ENCODE data around the gene AP1M1.

AP1M1 gene

GRCh38 chr19:16222806-16223205 is 25.1 kb downstream of the AP1M1 start:
- no peak for DNase-seq (ENCODE audit: low spot score)
- in situ Hi-C loops (cut with MboI; ENCODE audit: low pct_unique_long_range_greater_than_20kb, low sequenced_read_pairs, unreplicated experiment): no loop called here
- TF ChIP-seq CTCF (IDR thresholded peaks at IDR 0.05; ENCODE audit: extremely low read depth, insufficient read depth, missing control alignments): no peak

DNA sequence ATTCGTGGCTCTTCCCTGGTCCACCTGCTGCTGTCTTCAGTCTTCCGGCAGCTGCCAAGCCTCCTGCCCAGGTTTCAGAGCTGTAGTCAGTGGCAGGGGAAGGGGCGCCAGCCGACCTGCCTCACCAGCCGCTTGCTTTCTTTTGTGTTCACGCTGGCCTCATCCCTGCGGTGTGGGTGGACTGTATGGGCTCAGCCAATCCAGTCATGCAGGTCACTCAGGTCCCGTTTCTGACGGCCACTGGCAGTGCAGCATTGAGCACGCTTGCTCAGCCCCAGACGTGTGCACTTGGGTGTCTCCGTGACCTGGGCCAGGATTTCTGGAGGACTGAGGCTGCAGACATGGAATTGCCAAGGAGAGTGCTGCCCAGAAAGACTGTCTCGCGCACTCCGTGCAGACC is 26.0 kb downstream of the AP1M1 start:
- DNase-seq (ENCODE audit: low spot score): no peak
- no peak for TF ChIP-seq CTCF (IDR thresholded peaks at IDR 0.05; ENCODE audit: extremely low read depth, insufficient read depth, missing control alignments)
- in situ Hi-C loops (cut with MboI; ENCODE audit: low pct_unique_long_range_greater_than_20kb, low sequenced_read_pairs, unreplicated experiment): no loop called here

DNA sequence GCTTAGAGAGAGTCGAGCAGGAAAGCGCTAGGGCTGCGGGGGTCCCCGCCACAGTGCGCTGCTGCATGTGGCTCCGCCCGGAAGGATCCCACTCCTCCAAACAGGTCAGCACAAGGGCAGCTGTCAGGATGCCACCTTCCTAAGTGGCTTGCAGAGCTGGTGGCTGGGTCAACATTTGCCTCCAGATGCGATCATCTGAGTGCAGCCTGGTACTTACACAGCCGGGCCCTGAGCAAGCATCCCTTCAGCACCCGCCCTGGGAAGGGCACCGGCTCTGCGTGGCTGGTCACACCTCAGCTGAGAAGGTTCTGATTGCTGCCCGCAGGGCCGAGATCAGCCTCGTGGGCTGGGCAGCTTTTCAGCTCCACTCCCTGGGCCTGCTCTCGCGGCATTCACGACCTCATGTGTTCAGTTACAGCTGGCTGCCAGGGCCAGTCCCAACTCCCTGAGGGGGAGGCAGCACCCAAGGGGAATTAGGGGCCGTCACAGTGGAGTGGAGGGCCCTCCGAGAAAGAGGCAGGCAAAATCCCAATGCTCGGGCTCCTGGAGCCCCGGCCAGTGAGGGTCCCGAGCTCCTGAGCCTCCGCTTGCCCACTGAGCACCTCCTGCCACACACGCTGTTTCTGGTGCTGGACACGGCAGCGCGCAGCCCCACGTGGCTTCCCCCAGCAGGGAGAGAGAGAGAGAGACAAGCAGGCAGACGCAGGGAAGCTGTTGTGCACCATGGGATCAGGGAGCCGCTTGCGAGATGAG is 26.8 kb downstream of the AP1M1 start:
- in situ Hi-C loops (cut with MboI; ENCODE audit: low pct_unique_long_range_greater_than_20kb, low sequenced_read_pairs, unreplicated experiment): no loop called here
- DNase-seq (ENCODE audit: low spot score): no peak
- TF ChIP-seq CTCF (IDR thresholded peaks at IDR 0.05; ENCODE audit: extremely low read depth, insufficient read depth, missing control alignments): no peak

- no peak for TF ChIP-seq CTCF (IDR thresholded peaks at IDR 0.05; ENCODE audit: extremely low read depth, insufficient read depth, missing control alignments)
- in situ Hi-C loops (cut with MboI; ENCODE audit: low pct_unique_long_range_greater_than_20kb, low sequenced_read_pairs, unreplicated experiment): no loop called here
These were observed 27.8 kb downstream of the AP1M1 start for GRCh38 chr19:16225279-16226183.

GRCh38 chr19:16226184-16226591 is 28.5 kb downstream of the AP1M1 start:
- in situ Hi-C loops (cut with MboI; ENCODE audit: low pct_unique_long_range_greater_than_20kb, low sequenced_read_pairs, unreplicated experiment): no loop called here
- no peak for DNase-seq (ENCODE audit: low spot score)
- TF ChIP-seq CTCF (IDR thresholded peaks at IDR 0.05; ENCODE audit: extremely low read depth, insufficient read depth, missing control alignments): no peak

More at GRCh38 chr19:16225279-16226183, 27.8 kb downstream of the AP1M1 start:
- DNase-seq (ENCODE audit: low spot score): no peak

DNA sequence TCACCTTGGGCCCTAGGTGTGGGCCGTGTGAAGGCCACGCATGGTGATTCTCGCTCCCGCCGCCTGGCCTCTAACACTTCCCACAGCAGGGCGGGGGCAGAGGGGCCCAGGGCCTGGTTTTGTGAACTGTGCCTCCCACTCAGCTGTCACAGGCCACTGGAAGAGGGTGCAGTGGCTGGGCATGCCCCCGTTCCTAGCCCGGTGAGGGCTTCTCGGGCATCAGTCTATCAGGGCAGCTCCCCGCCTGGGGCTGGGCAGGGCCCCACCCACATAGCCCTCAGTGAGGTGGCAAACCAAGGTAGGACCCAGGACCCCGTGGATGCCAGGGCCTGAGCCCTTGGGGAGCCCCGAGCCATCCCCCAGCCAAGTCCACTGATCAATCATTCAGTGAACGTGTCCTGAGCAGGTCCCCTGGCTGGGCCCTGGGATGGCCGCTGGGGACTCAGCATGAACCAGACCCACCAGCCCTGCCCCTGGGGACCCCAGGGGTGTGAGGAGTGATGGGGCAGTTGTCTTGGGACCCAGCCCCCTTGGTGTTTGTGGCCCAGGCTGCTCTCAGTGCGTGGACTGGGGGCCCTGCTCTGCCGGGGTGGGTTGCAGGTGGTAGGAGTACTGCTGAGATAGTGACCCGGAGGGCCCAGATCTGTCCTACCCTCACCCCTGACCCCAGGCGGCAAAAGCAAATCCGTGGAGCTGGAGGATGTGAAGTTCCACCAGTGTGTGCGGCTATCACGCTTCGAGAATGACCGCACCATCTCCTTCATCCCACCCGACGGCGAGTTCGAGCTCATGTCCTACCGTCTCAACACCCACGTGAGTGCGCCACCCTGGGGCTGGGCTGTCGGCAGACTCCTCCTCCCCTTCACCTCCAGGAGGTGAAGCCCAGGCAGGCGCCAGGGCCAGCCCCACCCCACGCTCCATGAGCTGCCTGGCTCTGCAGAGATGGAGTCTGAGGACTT is 29.4 kb downstream of the AP1M1 start:
- TF ChIP-seq CTCF (IDR thresholded peaks at IDR 0.05; ENCODE audit: extremely low read depth, insufficient read depth, missing control alignments): no peak
- in situ Hi-C loops (cut with MboI; ENCODE audit: low pct_unique_long_range_greater_than_20kb, low sequenced_read_pairs, unreplicated experiment): no loop called here
- DNase-seq (ENCODE audit: low spot score): no peak

Measured in GM13977 (cell line).